ENCODE results near the gene FAM76B. TPM values are rescaled to one million over a fixed set of nuclear protein-coding genes. Genes with fewer than 3 reads are reported as not detected.

Gene FAM76B
- total and polyA plus RNA-seq, 7 experiments from 2014 or later = 10.6 to 82.1 (median 52.3) TPM

DNA sequence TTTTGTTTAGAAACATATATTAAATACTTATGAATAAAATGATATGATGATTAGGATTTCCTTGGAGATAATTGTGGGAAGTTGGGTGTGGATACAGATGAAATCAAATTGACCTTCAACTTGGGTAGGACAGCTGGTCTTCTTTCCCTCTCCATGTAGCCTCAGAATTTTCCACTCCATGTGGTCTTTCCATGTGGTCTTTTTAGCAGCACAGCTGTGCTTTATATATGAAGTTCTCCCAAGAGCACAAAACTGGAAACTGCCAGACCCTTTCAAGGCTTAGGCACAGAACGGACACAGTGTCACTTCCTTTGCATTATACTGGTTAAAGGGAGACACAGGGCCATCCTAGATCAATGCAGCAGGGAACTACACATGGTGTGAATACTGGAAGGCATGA lies 28.6 kb downstream of the FAM76B start:
- no peak overlapping the region for H3K27ac Mint-ChIP-seq
- no peak for ATAC-seq
- H3K9me3 ChIP-seq (ENCODE audit: control insufficient read depth in 2 of 3, low read length in 3 of 3) = no peaks in the 10 kb centered on the region
- H3K4me3 Mint-ChIP-seq = no peak overlapping the region
- peaks cover 0 to 9% (median 0%) of the 10 kb centered on the region in 7 donors for H3K4me1 Mint-ChIP-seq
- H3K27ac ChIP-seq (ENCODE audit: low read depth, low read length) = no peak overlapping the region
- no peak for DNase-seq
- H3K27me3 Mint-ChIP-seq = peaks cover 0 to 23% (median 0%) of the 10 kb centered on the region in 5 donors
- H3K36me3 ChIP-seq (ENCODE audit: control insufficient read depth in 2 of 3, insufficient read depth in 3 of 3, low read length in 3 of 3) = no peaks in the 10 kb centered on the region
- no peaks in the 10 kb centered on the region for H3K9me3 Mint-ChIP-seq
- H3K36me3 Mint-ChIP-seq = no peaks in the 10 kb centered on the region
- CTCF ChIA-PET = interaction anchor here (12.2 kb wide), 1 partner anchor 605 kb away, joined by 232 read pairs; no protein-coding TSS in a partner anchor
- intact Hi-C loops (cut with micrococcal nuclease) = no loop called here
- no peaks in the 10 kb centered on the region for H3K27me3 ChIP-seq (ENCODE audit: control insufficient read depth in 2 of 2, insufficient read depth in 2 of 2, low read length in 2 of 2)
- POLR2A ChIA-PET = interaction anchor here (1.0 kb wide), 2 partner anchors 605 to 607 kb away, joined by 3 to 4 read pairs; no protein-coding TSS in a partner anchor
- no peak overlapping the region for H3K4me3 ChIP-seq (ENCODE audit: low read length)
- no peaks in the 10 kb centered on the region for H3K4me1 ChIP-seq (ENCODE audit: control insufficient read depth in 2 of 2, insufficient read depth in 2 of 2, low read length in 2 of 2)

DNA sequence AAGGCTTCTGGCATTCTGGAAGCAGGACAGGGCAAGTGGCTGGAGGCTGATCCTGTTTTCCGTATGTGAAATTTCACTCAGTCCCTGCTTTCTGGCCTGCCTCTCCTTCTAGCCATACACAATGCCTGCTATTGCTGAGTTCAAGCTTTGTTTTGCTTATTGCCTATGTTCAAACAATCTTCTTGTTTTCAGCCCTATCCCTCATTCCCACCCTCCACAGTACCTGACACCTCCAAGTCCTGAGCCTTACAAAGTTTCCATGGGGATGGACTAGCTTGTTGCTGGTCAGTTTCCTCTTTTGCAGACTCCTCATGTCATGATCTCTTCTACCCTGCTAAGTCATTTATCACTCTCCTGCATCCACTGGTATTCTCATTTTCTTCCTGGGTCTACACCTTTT lies 38.1 kb downstream of the FAM76B start:
- H3K4me1 Mint-ChIP-seq = no peaks in the 10 kb centered on the region
- POLR2A ChIA-PET = no interaction called here
- H3K9me3 ChIP-seq (ENCODE audit: control insufficient read depth in 2 of 3, low read length in 3 of 3) = no peaks in the 10 kb centered on the region
- H3K36me3 ChIP-seq (ENCODE audit: control insufficient read depth in 2 of 3, insufficient read depth in 3 of 3, low read length in 3 of 3) = no peaks in the 10 kb centered on the region
- no peak overlapping the region for H3K27ac Mint-ChIP-seq
- CTCF ChIA-PET = interaction anchor here (1.1 kb wide), 1 partner anchor 585 kb away, joined by 4 read pairs; no protein-coding TSS in a partner anchor
- H3K27ac ChIP-seq (ENCODE audit: low read depth, low read length) = no peak overlapping the region
- ATAC-seq (no peak), DNase-seq (no peak)
- H3K9me3 Mint-ChIP-seq = no peaks in the 10 kb centered on the region
- no peaks in the 10 kb centered on the region for H3K27me3 ChIP-seq (ENCODE audit: control insufficient read depth in 2 of 2, insufficient read depth in 2 of 2, low read length in 2 of 2)
- H3K4me3 Mint-ChIP-seq = no peak overlapping the region
- no peaks in the 10 kb centered on the region for H3K4me1 ChIP-seq (ENCODE audit: control insufficient read depth in 2 of 2, insufficient read depth in 2 of 2, low read length in 2 of 2)
- H3K4me3 ChIP-seq (ENCODE audit: low read length) = no peak overlapping the region
- peaks cover 0 to 27% (median 6%) of the 10 kb centered on the region in 5 donors for H3K27me3 Mint-ChIP-seq
- no peaks in the 10 kb centered on the region for H3K36me3 Mint-ChIP-seq
- intact Hi-C loops (cut with micrococcal nuclease) = no loop called here

- no peaks in the 10 kb centered on the region for H3K4me1 ChIP-seq (ENCODE audit: control insufficient read depth in 2 of 2, insufficient read depth in 2 of 2, low read length in 2 of 2)
- H3K9me3 ChIP-seq (ENCODE audit: control insufficient read depth in 2 of 3, low read length in 3 of 3) = no peaks in the 10 kb centered on the region
- Mint-ChIP-seq H3K27me3 (peaks cover 0 to 27% (median 6%) of the 10 kb centered on the region in 5 donors), H3K36me3 (no peaks in the 10 kb centered on the region), H3K4me3 (no peak overlapping the region), H3K4me1 (no peaks in the 10 kb centered on the region), H3K27ac (no peak overlapping the region), H3K9me3 (no peaks in the 10 kb centered on the region)
- no peak overlapping the region for H3K4me3 ChIP-seq (ENCODE audit: low read length)
- H3K36me3 ChIP-seq (ENCODE audit: control insufficient read depth in 2 of 3, insufficient read depth in 3 of 3, low read length in 3 of 3) = no peaks in the 10 kb centered on the region
- H3K27me3 ChIP-seq (ENCODE audit: control insufficient read depth in 2 of 2, insufficient read depth in 2 of 2, low read length in 2 of 2) = no peaks in the 10 kb centered on the region
- intact Hi-C loops (cut with micrococcal nuclease) = no loop called here
- H3K27ac ChIP-seq (ENCODE audit: low read depth, low read length) = no peak overlapping the region
- CTCF ChIA-PET = no interaction called here
- ATAC-seq (no peak), DNase-seq (no peak)
- POLR2A ChIA-PET = interaction anchor here (0.5 kb wide), 1 partner anchor 16 kb away, joined by 4 read pairs; no protein-coding TSS in a partner anchor
These were observed 39.5 kb downstream of the FAM76B start for GRCh38 chr11:95750101-95750500.

DNA sequence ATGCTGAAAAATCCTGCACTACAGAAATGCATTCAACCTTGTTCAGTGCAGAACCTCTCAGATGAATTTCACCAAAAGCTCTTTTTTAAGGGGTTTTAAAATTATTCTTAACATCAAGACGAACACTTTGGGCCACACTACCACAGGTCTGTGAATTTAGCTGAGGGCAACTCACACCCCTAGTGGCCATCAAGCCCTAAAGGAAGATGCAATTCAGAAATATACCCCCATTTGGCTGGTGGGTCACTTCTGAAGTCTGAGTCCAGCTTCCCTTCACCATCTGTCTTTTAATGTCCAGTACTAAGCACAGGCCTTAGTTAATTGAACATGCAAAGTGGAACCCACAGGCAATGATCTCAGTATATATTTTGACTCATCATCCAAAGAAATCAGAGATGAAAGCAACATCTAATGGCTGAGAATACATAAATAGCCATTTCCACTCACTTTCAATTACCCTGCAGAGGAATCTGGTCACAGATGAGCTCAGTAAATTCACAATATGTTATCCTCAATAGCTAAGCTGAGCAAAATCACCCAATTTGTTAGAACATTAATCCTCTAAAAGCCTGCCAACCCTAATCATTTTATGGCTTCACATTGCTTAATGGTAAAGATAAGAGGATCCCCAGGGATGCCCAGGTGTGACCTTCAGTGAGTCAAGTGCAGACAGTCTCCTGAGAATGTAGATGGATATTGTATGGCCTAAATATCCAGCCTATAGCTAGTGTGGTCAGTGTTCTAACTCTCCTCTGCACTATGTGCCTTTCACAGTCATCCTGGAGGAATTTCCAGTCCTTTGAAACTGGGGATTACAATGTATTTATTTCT lies 50.3 kb downstream of the FAM76B start:
- peaks cover 0 to 6% (median 4%) of the 10 kb centered on the region in 7 donors for H3K4me1 Mint-ChIP-seq
- ATAC-seq = no peak
- Histone ChIP-seq H3K4me1 (ENCODE audit: control insufficient read depth in 2 of 2, insufficient read depth in 2 of 2, low read length in 2 of 2) (no peaks in the 10 kb centered on the region), H3K27me3 (ENCODE audit: control insufficient read depth in 2 of 2, insufficient read depth in 2 of 2, low read length in 2 of 2) (no peaks in the 10 kb centered on the region), H3K9me3 (ENCODE audit: control insufficient read depth in 2 of 3, low read length in 3 of 3) (no peaks in the 10 kb centered on the region), H3K27ac (ENCODE audit: low read depth, low read length) (no peak overlapping the region), H3K36me3 (ENCODE audit: control insufficient read depth in 2 of 3, insufficient read depth in 3 of 3, low read length in 3 of 3) (no peaks in the 10 kb centered on the region), H3K4me3 (ENCODE audit: low read length) (no peak overlapping the region)
- ChIA-PET POLR2A (no interaction called here), CTCF (interaction anchor here (1.6 kb wide), 1 partner anchor 16 kb away, joined by 4 read pairs; no protein-coding TSS in a partner anchor)
- peaks cover 0 to 5% (median 0%) of the 10 kb centered on the region in 5 donors for H3K27me3 Mint-ChIP-seq
- no peaks in the 10 kb centered on the region for H3K36me3 Mint-ChIP-seq
- no peaks in the 10 kb centered on the region for H3K9me3 Mint-ChIP-seq
- intact Hi-C loops (cut with micrococcal nuclease) = no loop called here
- no peak overlapping the region for H3K27ac Mint-ChIP-seq
- H3K4me3 Mint-ChIP-seq = no peak overlapping the region
- DNase-seq = no peak

GRCh38 chr11:95736809-95737208 lies 52.8 kb downstream of the FAM76B start:
- Mint-ChIP-seq H3K27me3 (peaks cover 0 to 5% (median 3%) of the 10 kb centered on the region in 5 donors), H3K4me3 (no peak overlapping the region), H3K9me3 (no peaks in the 10 kb centered on the region), H3K4me1 (peaks cover 2 to 10% (median 9%) of the 10 kb centered on the region in 7 donors), H3K36me3 (no peaks in the 10 kb centered on the region), H3K27ac (no peak overlapping the region)
- Histone ChIP-seq H3K27ac (ENCODE audit: low read depth, low read length) (no peak overlapping the region), H3K9me3 (ENCODE audit: control insufficient read depth in 2 of 3, low read length in 3 of 3) (no peaks in the 10 kb centered on the region), H3K36me3 (ENCODE audit: control insufficient read depth in 2 of 3, insufficient read depth in 3 of 3, low read length in 3 of 3) (no peaks in the 10 kb centered on the region), H3K4me1 (ENCODE audit: control insufficient read depth in 2 of 2, insufficient read depth in 2 of 2, low read length in 2 of 2) (peaks cover 0 to 3% of the 10 kb centered on the region in 2 donors), H3K27me3 (ENCODE audit: control insufficient read depth in 2 of 2, insufficient read depth in 2 of 2, low read length in 2 of 2) (no peaks in the 10 kb centered on the region), H3K4me3 (ENCODE audit: low read length) (no peak overlapping the region)
- ChIA-PET CTCF (no interaction called here), POLR2A (interaction anchor here (0.6 to 1.6 kb wide), 3 partner anchors 52 to 629 kb away, joined by 3 read pairs; no protein-coding TSS in a partner anchor)
- ATAC-seq = no peak
- no peak for DNase-seq
- intact Hi-C loops (cut with micrococcal nuclease) = no loop called here

- Mint-ChIP-seq H3K4me1 (peaks cover 2 to 10% (median 9%) of the 10 kb centered on the region in 7 donors), H3K36me3 (no peaks in the 10 kb centered on the region), H3K27ac (peak overlapping the region in 1 of 9 donors; percentile 10), H3K4me3 (no peak overlapping the region), H3K27me3 (peaks cover 0 to 5% (median 3%) of the 10 kb centered on the region in 5 donors), H3K9me3 (no peaks in the 10 kb centered on the region)
- H3K4me1 ChIP-seq (ENCODE audit: control insufficient read depth in 2 of 2, insufficient read depth in 2 of 2, low read length in 2 of 2) = peaks cover 0 to 3% of the 10 kb centered on the region in 2 donors
- no peaks in the 10 kb centered on the region for H3K27me3 ChIP-seq (ENCODE audit: control insufficient read depth in 2 of 2, insufficient read depth in 2 of 2, low read length in 2 of 2)
- H3K36me3 ChIP-seq (ENCODE audit: control insufficient read depth in 2 of 3, insufficient read depth in 3 of 3, low read length in 3 of 3) = no peaks in the 10 kb centered on the region
- CTCF ChIA-PET = no interaction called here
- POLR2A ChIA-PET = interaction anchor here (0.6 to 1.6 kb wide), 4 partner anchors 52 to 628 kb away, joined by 3 to 4 read pairs (median 3); no protein-coding TSS in a partner anchor
- DNase-seq (no peak), ATAC-seq (no peak)
- no peaks in the 10 kb centered on the region for H3K9me3 ChIP-seq (ENCODE audit: control insufficient read depth in 2 of 3, low read length in 3 of 3)
- intact Hi-C loops (cut with micrococcal nuclease) = no loop called here
- no peak overlapping the region for H3K4me3 ChIP-seq (ENCODE audit: low read length)
- no peak overlapping the region for H3K27ac ChIP-seq (ENCODE audit: low read depth, low read length)
These were observed 53.2 kb downstream of the FAM76B start for GRCh38 chr11:95736355-95736754.
